Thymus (tissue), 11 donors: ENCODE results near the gene FAM111B. TPM values are rescaled to one million over a fixed set of nuclear protein-coding genes. Genes with fewer than 3 reads are reported as not detected.
"Not testable (repeated sequence)": the region's sequence is repeated elsewhere in the genome, so short reads cannot be mapped to it uniquely, and the experiment has no call there.

Experiments
- DNase-seq, 9 donors: peaks; one replicate each; pipeline ENCODE4 v3.0.0-alpha.2; 2013; ENCODE audit warnings: low spot score in 9 of 9, low read depth in 6 of 9, missing footprints in 1 of 9
- H3K27ac ChIP-seq, 2 donors: one replicate each; pipeline ENCODE4 v1.5.1; 2013; ENCODE audit warnings: control low read depth in 1 of 2, low read depth in 1 of 2, low read length in 1 of 2, mild to moderate bottlenecking in 1 of 2, moderate library complexity in 1 of 2
- H3K27me3 ChIP-seq, 2 donors: one replicate each; pipeline ENCODE4 v1.5.1; 2013; ENCODE audit warnings: low read length in 1 of 2; ENCODE audit not compliant: control insufficient read depth in 2 of 2, insufficient read depth in 1 of 2
- H3K36me3 ChIP-seq, 2 donors: one replicate each; pipeline ENCODE4 v1.5.1; 2013; ENCODE audit warnings: low read length in 1 of 2, mild to moderate bottlenecking in 1 of 2, moderate library complexity in 1 of 2; ENCODE audit not compliant: control insufficient read depth in 2 of 2, insufficient read depth in 2 of 2
- H3K4me1 ChIP-seq, 2 donors: one replicate each; pipeline ENCODE4 v1.5.1; 2013; ENCODE audit warnings: low read length in 2 of 2; ENCODE audit not compliant: control insufficient read depth in 2 of 2, insufficient read depth in 2 of 2
- H3K4me3 ChIP-seq, 2 donors: one replicate each; pipeline ENCODE4 v1.5.1; 2013; ENCODE audit warnings: low read length in 2 of 2, control low read depth in 1 of 2, mild to moderate bottlenecking in 1 of 2
- H3K9me3 ChIP-seq, 2 donors: one replicate each; pipeline ENCODE4 v1.5.1; 2013; ENCODE audit warnings: low read length in 1 of 2, mild to moderate bottlenecking in 1 of 2; ENCODE audit not compliant: control insufficient read depth in 2 of 2, insufficient read depth in 1 of 2
- WGBS: extraction: QIAGEN DNeasy Blood & Tissue Kit; methylation state at CpG from one replicate; pipeline ENCODE4 v1.1.7; 2013; 5-methylcytosine and 5-hydroxymethylcytosine counted together
- polyA plus RNA-seq: library from polyadenylated mRNA; stranded (reverse); fragments of 200-250 nt; gene quantifications from one replicate; pipeline ENCODE4 v1.2.3, GENCODE V29; 2013
- total RNA-seq: library from RNA; stranded (reverse); fragments of 120-200 nt; gene quantifications from one replicate; pipeline ENCODE4 v1.2.4, GENCODE V29; 2013
- donor health status: healthy.

The FAM111B gene
- total and polyA plus RNA-seq, 2 donors = 0.80 to 30.9 TPM

- peaks cover 11 to 22% of the 10 kb centered on the region in 2 donors for H3K9me3 ChIP-seq
- no peak overlapping the region for H3K27ac ChIP-seq
- DNase-seq = no peak
- peaks cover 32 to 54% of the 10 kb centered on the region in 2 donors for H3K36me3 ChIP-seq
- no peaks in the 10 kb centered on the region for H3K27me3 ChIP-seq
- H3K4me1 ChIP-seq = no peaks in the 10 kb centered on the region
- no peak overlapping the region for H3K4me3 ChIP-seq
These were observed 12.8 kb downstream of the FAM111B start for GRCh38 chr11:59119826-59120225.

- Histone ChIP-seq H3K27me3 (no peaks in the 10 kb centered on the region), H3K36me3 (peaks cover 13 to 21% of the 10 kb centered on the region in 2 donors), H3K4me1 (peaks cover 0 to 6% of the 10 kb centered on the region in 2 donors), H3K9me3 (peaks cover 6 to 13% of the 10 kb centered on the region in 2 donors), H3K4me3 (no peak overlapping the region), H3K27ac (no peak overlapping the region)
- peak; percentile 63 to 91 (median 79) for DNase-seq
- WGBS = 13% methylated on average over 20 of the region's 20 CpGs
These were observed 28.8 kb downstream of the FAM111B start for GRCh38 chr11:59135648-59136461.

- H3K36me3 ChIP-seq = peaks cover 13 to 20% of the 10 kb centered on the region in 2 donors
These were observed 29.5 kb downstream of the FAM111B start for GRCh38 chr11:59136551-59136950.

GRCh38 chr11:59137190-59137589 lies 30.2 kb downstream of the FAM111B start:
- H3K9me3 ChIP-seq = peaks cover 0 to 4% of the 10 kb centered on the region in 2 donors
- 97% methylated on average over 17 of the region's 17 CpGs for WGBS
- no peaks in the 10 kb centered on the region for H3K27me3 ChIP-seq
- peaks cover 13 to 15% of the 10 kb centered on the region in 2 donors for H3K36me3 ChIP-seq
- H3K4me1 ChIP-seq = peaks cover 0 to 6% of the 10 kb centered on the region in 2 donors
- no peak for DNase-seq
- H3K4me3 ChIP-seq = no peak overlapping the region
- no peak overlapping the region for H3K27ac ChIP-seq

More at GRCh38 chr11:59136551-59136950, 29.5 kb downstream of the FAM111B start:
- not testable (repeated sequence) for H3K4me1 ChIP-seq, H3K27ac ChIP-seq, H3K27me3 ChIP-seq, H3K4me3 ChIP-seq, DNase-seq, H3K9me3 ChIP-seq
- WGBS = 94% methylated on average over 6 of the region's 6 CpGs

- no peak overlapping the region for H3K27ac ChIP-seq
- WGBS = 94% methylated on average over 2 of the region's 2 CpGs
These were observed 31.6 kb downstream of the FAM111B start for GRCh38 chr11:59138643-59139042.

GRCh38 chr11:59141191-59141590 lies 34.2 kb downstream of the FAM111B start:
- H3K27me3 ChIP-seq = no peaks in the 10 kb centered on the region
- H3K4me1 ChIP-seq = peaks cover 12 to 26% of the 10 kb centered on the region in 2 donors
- H3K4me3 ChIP-seq = no peak overlapping the region
- peaks cover 3 to 4% of the 10 kb centered on the region in 2 donors for H3K36me3 ChIP-seq
- WGBS = 100% methylated on average over 4 of the region's 4 CpGs
- no peaks in the 10 kb centered on the region for H3K9me3 ChIP-seq
- no peak for DNase-seq
- H3K27ac ChIP-seq = no peak overlapping the region

More at GRCh38 chr11:59138643-59139042, 31.6 kb downstream of the FAM111B start:
- H3K9me3 ChIP-seq = no peaks in the 10 kb centered on the region
- H3K4me1 ChIP-seq = peaks cover 3 to 12% of the 10 kb centered on the region in 2 donors
- DNase-seq = no peak
- no peak overlapping the region for H3K4me3 ChIP-seq
- peaks cover 7 to 8% of the 10 kb centered on the region in 2 donors for H3K36me3 ChIP-seq
- H3K27me3 ChIP-seq = no peaks in the 10 kb centered on the region

- WGBS = 5% methylated on average over 3 of the region's 3 CpGs
- no peak for DNase-seq
- Histone ChIP-seq H3K9me3 (no peaks in the 10 kb centered on the region), H3K27me3 (no peaks in the 10 kb centered on the region), H3K4me3 (peak overlapping the region; percentile 76 to 86), H3K4me1 (peaks cover 12 to 28% of the 10 kb centered on the region in 2 donors), H3K36me3 (peaks cover 4% of the 10 kb centered on the region in 2 donors), H3K27ac (peak overlapping the region; percentile 96 to 99)
These were observed 34.8 kb downstream of the FAM111B start for GRCh38 chr11:59141673-59142460.

GRCh38 chr11:59142530-59143507 lies 35.8 kb downstream of the FAM111B start, which contains the start of gene FAM111A:
TSS of gene FAM111A (plus strand) at chr11:59142856. CDS start at chr11:59148873, 6,017 bp downstream.
- Histone ChIP-seq H3K36me3 (peaks cover under 1 to 6% of the 10 kb centered on the region in 2 donors), H3K4me3 (peak within 1 kb of the TSS; percentile 76 to 86), H3K9me3 (no peaks in the 10 kb centered on the region), H3K27ac (peak within 1 kb of the TSS; percentile 96 to 99), H3K4me1 (peaks cover 15 to 30% of the 10 kb centered on the region in 2 donors), H3K27me3 (no peaks in the 10 kb centered on the region)
- peak; percentile 49 to 92 (median 82) for DNase-seq
- under 1% methylated on average over 50 of the region's 50 CpGs for WGBS
